Activated CD4-positive, alpha-beta T cell treated with anti-CD3 and anti-CD28 coated beads for 4 hours (primary cell): Measurements from ENCODE around the gene CTSD.

Experiments used
- DNase-seq, 2 donors: peaks; one replicate each; pipeline ENCODE4 v3.0.0-alpha.2; 2020

Gene CTSD

GRCh38 chr11:1719781-1720180 is 43.9 kb downstream of the CTSD start:
- DNase-seq, result no peak

DNA sequence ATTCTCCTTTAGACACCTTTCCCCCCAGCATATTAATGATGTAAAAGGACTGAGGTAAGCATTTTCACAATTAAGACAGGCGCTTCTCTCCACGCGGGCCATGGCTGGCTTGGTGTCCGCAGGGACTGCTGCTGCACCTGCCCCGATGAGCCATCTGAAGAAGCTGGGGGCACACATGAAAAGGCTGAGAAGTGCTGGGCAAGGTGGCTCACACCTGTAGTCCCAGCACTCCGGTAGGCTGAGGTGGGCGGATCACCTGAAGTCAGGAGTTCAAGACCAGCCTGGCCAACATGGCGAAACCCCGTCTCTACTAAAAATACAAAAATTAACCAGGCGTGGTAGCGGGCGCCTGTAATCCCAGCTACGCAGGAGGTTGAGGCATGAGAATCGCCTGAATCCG is 45.4 kb downstream of the CTSD start:
- no peak for DNase-seq

- DNase-seq, result no peak
Observed at GRCh38 chr11:1717745-1718144, 46.0 kb downstream of the CTSD start.

DNA sequence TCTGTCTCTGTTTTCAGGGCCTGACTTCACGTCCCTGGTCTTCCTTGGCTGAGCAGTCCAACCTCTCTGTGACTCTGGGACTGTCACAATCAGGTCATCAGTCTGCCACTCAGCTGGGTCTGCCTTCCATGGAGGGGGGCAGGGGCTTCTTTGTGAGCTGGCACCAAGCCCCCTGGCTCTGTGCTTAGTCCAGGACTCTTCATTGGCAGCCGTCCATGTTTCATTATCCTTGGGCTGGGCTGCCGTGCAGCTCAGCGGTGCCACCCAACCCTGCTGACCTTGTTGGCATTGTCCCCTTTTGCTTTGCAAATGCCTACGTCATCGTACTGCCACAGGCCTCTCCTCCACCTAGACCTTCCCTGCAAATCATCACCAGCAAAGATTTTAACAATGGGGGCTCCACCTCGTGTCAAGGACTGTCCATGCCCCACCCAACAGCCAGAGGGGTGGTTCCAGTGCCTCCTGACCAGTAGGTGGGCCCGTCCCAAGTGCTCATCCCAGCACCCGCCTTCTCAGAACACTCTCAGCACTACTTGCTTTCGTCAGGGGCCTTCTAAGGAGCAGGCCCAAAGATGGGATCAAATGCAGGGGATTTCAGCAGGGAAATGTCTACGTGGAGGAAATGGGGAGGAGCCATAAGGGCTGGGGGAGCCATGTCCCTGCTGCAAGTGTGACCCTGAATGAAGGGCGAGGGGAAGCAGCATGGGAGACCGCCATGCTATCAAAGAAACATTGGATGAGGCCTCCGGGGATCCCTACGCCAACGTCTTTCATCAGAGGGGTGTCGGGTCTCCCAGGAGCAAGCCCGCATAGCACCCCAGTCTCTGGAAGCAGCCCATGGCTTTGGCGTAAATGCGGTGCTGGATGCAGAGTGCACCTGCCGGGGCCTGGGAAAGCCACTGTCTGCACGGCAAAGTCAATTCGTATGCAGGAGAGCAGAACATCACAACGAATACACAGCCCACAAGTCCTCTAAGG is 48.5 kb downstream of the CTSD start:
- DNase-seq, result no peak

GRCh38 chr11:1708716-1709115 is 55.0 kb downstream of the CTSD start:
- no peak for DNase-seq

GRCh38 chr11:1707751-1708150 is 56.0 kb downstream of the CTSD start:
- no peak for DNase-seq

GRCh38 chr11:1706634-1707400 is 56.9 kb downstream of the CTSD start:
- DNase-seq, result no peak

GRCh38 chr11:1705126-1706052 is 58.3 kb downstream of the CTSD start:
- DNase-seq, result no peak

DNA sequence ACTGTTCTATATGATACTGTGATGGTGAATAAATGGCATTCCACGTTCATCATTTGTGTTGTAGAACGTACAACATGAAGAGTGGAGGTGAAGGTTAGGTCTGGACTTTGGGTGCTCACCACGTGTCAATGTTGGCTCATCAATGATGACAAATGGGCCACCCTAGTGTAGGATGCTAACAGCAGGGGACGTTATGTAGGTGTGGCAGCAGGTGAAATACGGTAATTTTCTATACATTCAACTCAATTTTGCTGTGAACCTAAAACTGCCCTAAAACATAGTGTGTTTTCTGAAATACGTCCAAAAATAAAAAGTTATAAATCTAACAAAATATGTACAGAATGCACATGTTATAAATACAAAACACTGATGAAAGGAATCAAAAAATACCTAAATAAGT is 60.6 kb downstream of the CTSD start:
- no peak for DNase-seq
